RWPE1 (cell line): Measurements from ENCODE around the gene ESPNL.

Experiments
- CTCF ChIA-PET: fragments of 350-600 bp; sonication (Branson Sonifier 250); formaldehyde crosslinking; extraction: SDS; loops from one replicate; lab custom pipeline; 2021; lab: Yijun Ruan, JAX
- POLR2A ChIA-PET: fragments of 400-600 bp; formaldehyde crosslinking; extraction: SDS; loops from one replicate; lab custom pipeline; 2020; ENCODE audit warnings: antibody characterized with exemption; ENCODE audit not compliant: low non-redundant PET; lab: Yijun Ruan, JAX
- DNase-seq: peaks from one replicate; pipeline ENCODE4 v3.0.0; 2012; ENCODE audit warnings: low spot score
- H3K27ac ChIP-seq: fragments of 450-650 bp; 2 replicates; pipeline ENCODE4 v1.5.1; 2017
- CTCF ChIP-seq: fragments of 450-650 bp; conservative IDR thresholded peaks from 2 replicates; pipeline ENCODE4 v1.5.1; 2017; ENCODE audit warnings: low read depth, mild to moderate bottlenecking

The ESPNL gene

GRCh38 chr2:238084761-238085160 lies 15.4 kb upstream of the ESPNL start:
- POLR2A ChIA-PET, result no interaction called here
- H3K27ac ChIP-seq, result no peak overlapping the region
- CTCF ChIA-PET, result no interaction called here
- no peak for DNase-seq
- TF ChIP-seq CTCF, result no peak

- ChIA-PET CTCF (no interaction called here), POLR2A (no interaction called here)
- DNase-seq, result no peak
- no peak for TF ChIP-seq CTCF
- no peak overlapping the region for H3K27ac ChIP-seq
These were observed 14.2 kb upstream of the ESPNL start for GRCh38 chr2:238085899-238086298.

- ChIA-PET POLR2A (no interaction called here), CTCF (interaction anchor here (0.6 to 0.7 kb wide), 2 partner anchors 17 to 984 kb away, joined by 3 to 7 read pairs; no protein-coding TSS in a partner anchor)
- no peak for TF ChIP-seq CTCF
- DNase-seq, result no peak
- no peak overlapping the region for H3K27ac ChIP-seq
These were observed 12.9 kb upstream of the ESPNL start for GRCh38 chr2:238087211-238087610.

GRCh38 chr2:238090887-238091286 lies 9.3 kb upstream of the ESPNL start:
- TF ChIP-seq CTCF, result no peak
- no peak overlapping the region for H3K27ac ChIP-seq
- ChIA-PET POLR2A (interaction anchor here (0.5 kb wide), 1 partner anchor 500 kb away, joined by 4 read pairs; no protein-coding TSS in a partner anchor), CTCF (interaction anchor here (0.6 to 1.4 kb wide), 3 partner anchors 9 to 519 kb away, joined by 3 to 4 read pairs (median 3); no protein-coding TSS in a partner anchor)
- DNase-seq, result no peak

GRCh38 chr2:238091436-238092060 lies 8.6 kb upstream of the ESPNL start:
- no peak for DNase-seq
- no peak for TF ChIP-seq CTCF
- ChIA-PET POLR2A (no interaction called here), CTCF (interaction anchor here (0.7 to 1.4 kb wide), 2 partner anchors 10 to 519 kb away, joined by 3 to 4 read pairs; no protein-coding TSS in a partner anchor)
- H3K27ac ChIP-seq, result no peak overlapping the region

- H3K27ac ChIP-seq, result no peak overlapping the region
- POLR2A ChIA-PET, result no interaction called here
- no peak for TF ChIP-seq CTCF
- DNase-seq, result no peak
- CTCF ChIA-PET, result no interaction called here
These were observed 7.6 kb upstream of the ESPNL start for GRCh38 chr2:238092486-238093035.
